Esophagus muscularis mucosa (tissue), 3 donors: ENCODE results near the gene PPP2R5D.

Source experiments
- CTCF ChIP-seq, 3 experiments: fragments of 200-600 bp in 2 of 3; fragments of 450-650 bp in 1 of 3; sonication (generic) in 2 of 3; IDR thresholded peaks; one replicate each; pipeline ENCODE4 v1.5.1; 2017 to 2019; ENCODE audit warnings: antibody characterized with exemption in 3 of 3, mild to moderate bottlenecking in 2 of 3, moderate library complexity in 1 of 3
- POLR2AphosphoS5 ChIP-seq, 2 donors: sonication (generic); formaldehyde crosslinking; IDR thresholded peaks; one replicate each; pipeline ENCODE4 v1.6.1; 2017; ENCODE audit warnings: antibody characterized with exemption in 2 of 2

DNA sequence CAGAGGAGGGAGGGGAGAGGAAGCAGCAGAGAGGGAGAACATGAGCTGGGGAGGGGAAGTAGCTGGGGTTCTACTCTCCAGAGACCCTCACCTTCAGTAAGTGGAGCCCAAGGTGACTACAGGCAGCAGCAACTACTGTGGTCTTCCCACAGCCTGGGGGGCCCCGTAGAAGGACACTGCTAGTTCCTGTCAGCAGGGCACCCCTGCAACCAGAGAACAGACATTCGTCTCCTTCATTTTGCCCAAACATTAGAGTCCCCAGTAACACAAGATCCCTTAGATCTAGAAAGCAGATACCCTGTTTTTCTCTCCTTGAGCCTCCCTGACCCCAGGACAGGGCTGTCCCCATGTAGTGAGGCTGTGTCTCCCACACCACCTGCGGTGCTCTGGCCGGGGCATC lies 15.6 kb upstream of the PPP2R5D start:
- TF ChIP-seq CTCF (IDR thresholded peaks at IDR 0.05) = no peak
- TF ChIP-seq POLR2AphosphoS5 (IDR thresholded peaks at IDR 0.05) = no peak
